H9 (cell line): ENCODE data around the gene LAMC3. TPM values are rescaled to one million over a fixed set of nuclear protein-coding genes. Genes with fewer than 3 reads are reported as not detected.

Experiments used
- DNase-seq: peaks from one replicate; pipeline ENCODE4 v3.0.0-alpha.2; 2017
- H2AFZ ChIP-seq: one replicate; pipeline ENCODE4 v1.6.1; 2013; ENCODE audit warnings: mild to moderate bottlenecking, low read length, control low read depth, moderate library complexity
- H2AK5ac ChIP-seq: 2 replicates; pipeline ENCODE4 v1.6.1; 2013; ENCODE audit warnings: low read length, control low read depth, mixed read lengths; ENCODE audit not compliant: insufficient read length
- H2BK120ac ChIP-seq: one replicate; pipeline ENCODE4 v1.6.1; 2013; ENCODE audit warnings: low read depth, mild to moderate bottlenecking, low read length, control low read depth, inconsistent platforms; ENCODE audit not compliant: poor library complexity, severe bottlenecking
- H2BK12ac ChIP-seq: 2 replicates; pipeline ENCODE4 v1.6.1; 2013; ENCODE audit warnings: low read length, control low read depth, mixed read lengths, low read depth; ENCODE audit not compliant: insufficient read length
- H2BK15ac ChIP-seq: 2 replicates; pipeline ENCODE4 v1.6.1; 2013; ENCODE audit warnings: low read depth, low read length, control low read depth
- H2BK20ac ChIP-seq: one replicate; pipeline ENCODE4 v1.6.1; 2013; ENCODE audit warnings: low read depth, mild to moderate bottlenecking, low read length, control low read depth, inconsistent platforms; ENCODE audit not compliant: poor library complexity, severe bottlenecking
- H2BK5ac ChIP-seq: 2 replicates; pipeline ENCODE4 v1.6.1; 2013; ENCODE audit warnings: low read length, control low read depth, mixed read lengths; ENCODE audit not compliant: insufficient read length
- H3K14ac ChIP-seq: 2 replicates; pipeline ENCODE4 v1.6.1; 2013; ENCODE audit warnings: low read length, control low read depth; ENCODE audit not compliant: insufficient read depth
- H3K18ac ChIP-seq: 2 replicates; pipeline ENCODE4 v1.6.1; 2013; ENCODE audit warnings: low read depth, mild to moderate bottlenecking, mixed read lengths, low read length, control low read depth; ENCODE audit not compliant: insufficient read length
- H3K23ac ChIP-seq: 2 replicates; pipeline ENCODE4 v1.6.1; 2013; ENCODE audit warnings: low read length, control low read depth, mixed read lengths, low read depth; ENCODE audit not compliant: insufficient read length
- H3K23me2 ChIP-seq: 2 replicates; pipeline ENCODE4 v1.6.1; 2013; ENCODE audit warnings: low read depth, mild to moderate bottlenecking, mixed read lengths, low read length, control low read depth; ENCODE audit not compliant: insufficient read length, poor library complexity, severe bottlenecking
- H3K27ac ChIP-seq: 2 replicates; pipeline ENCODE4 v1.5.1; 2013; ENCODE audit warnings: low read length, control low read depth, mixed read lengths, low read depth; ENCODE audit not compliant: insufficient read length
- H3K27me3 ChIP-seq: 2 replicates; pipeline ENCODE4 v1.6.1; 2013; ENCODE audit warnings: low read length, control low read depth, inconsistent platforms; ENCODE audit not compliant: insufficient read depth
- H3K4ac ChIP-seq: 2 replicates; pipeline ENCODE4 v1.6.1; 2013; ENCODE audit warnings: low read depth, mild to moderate bottlenecking, control low read depth, inconsistent platforms, low read length, moderate library complexity
- H3K4me1 ChIP-seq: 2 replicates; pipeline ENCODE4 v1.6.1; 2013; ENCODE audit warnings: low read length, control low read depth, inconsistent platforms; ENCODE audit not compliant: insufficient read depth
- H3K4me2 ChIP-seq: 2 replicates; pipeline ENCODE4 v1.6.1; 2013; ENCODE audit warnings: low read length, control low read depth, mixed read lengths; ENCODE audit not compliant: insufficient read length, insufficient read depth
- H3K56ac ChIP-seq: 2 replicates; pipeline ENCODE4 v1.6.1; 2013; ENCODE audit warnings: low read depth, mild to moderate bottlenecking, mixed read lengths, low read length, control low read depth; ENCODE audit not compliant: insufficient read length
- H3K79me1 ChIP-seq: 2 replicates; pipeline ENCODE4 v1.6.1; 2013; ENCODE audit warnings: low read depth, mild to moderate bottlenecking, moderate library complexity, low read length, control low read depth, inconsistent platforms; ENCODE audit not compliant: insufficient read depth, poor library complexity, severe bottlenecking
- H3K79me2 ChIP-seq: 2 replicates; pipeline ENCODE4 v1.6.1; 2013; ENCODE audit warnings: low read length, control low read depth, inconsistent platforms; ENCODE audit not compliant: insufficient read depth
- H3K9ac ChIP-seq: 2 replicates; pipeline ENCODE4 v1.6.1; 2013; ENCODE audit warnings: low read length, control low read depth, mixed read lengths; ENCODE audit not compliant: insufficient read length; ENCODE audit errors: extremely low read depth
- H3K9me3 ChIP-seq: one replicate; pipeline ENCODE4 v1.6.1; 2013; ENCODE audit warnings: low read depth, low read length, inconsistent platforms; ENCODE audit not compliant: control insufficient read depth
- H3T11ph ChIP-seq: one replicate; pipeline ENCODE4 v1.6.1; 2013; ENCODE audit warnings: mild to moderate bottlenecking, low read length, control low read depth, inconsistent platforms
- H4K20me1 ChIP-seq: one replicate; pipeline ENCODE4 v1.6.1; 2013; ENCODE audit not compliant: control insufficient read depth, insufficient read length, insufficient read depth
- H4K5ac ChIP-seq: 2 replicates; pipeline ENCODE4 v1.6.1; 2013; ENCODE audit warnings: low read depth, mild to moderate bottlenecking, mixed read lengths, low read length, control low read depth; ENCODE audit not compliant: insufficient read length
- H4K8ac ChIP-seq: replicated peaks from 2 replicates; pipeline ENCODE4 v1.6.1; 2013; ENCODE audit warnings: low read length, control low read depth, mixed read lengths, low read depth; ENCODE audit not compliant: insufficient read length
- H4K91ac ChIP-seq: 2 replicates; pipeline ENCODE4 v1.6.1; 2013; ENCODE audit warnings: low read depth, mild to moderate bottlenecking, moderate library complexity, mixed read lengths, low read length, control low read depth; ENCODE audit not compliant: insufficient read length
- H3K27ac Mint-ChIP-seq, 3 experiments: 2 replicates in 2 of 3; 3 replicates in 1 of 3; pipeline ENCODE4 v1.8.0; 2020 to 2021; ENCODE audit warnings: mixed read lengths in 3 of 3, mild to moderate bottlenecking in 1 of 3, moderate library complexity in 1 of 3
- H3K27me3 Mint-ChIP-seq: 2 replicates; pipeline ENCODE4 v1.8.0; 2021; ENCODE audit warnings: low read depth, mild to moderate bottlenecking, moderate library complexity, mixed read lengths
- H3K36me3 Mint-ChIP-seq, 3 experiments: 2 replicates in 2 of 3; 3 replicates in 1 of 3; pipeline ENCODE4 v1.8.0; 2020 to 2021; ENCODE audit warnings: low read depth in 3 of 3, mixed read lengths in 3 of 3; ENCODE audit not compliant: insufficient read depth in 1 of 3
- H3K4me1 Mint-ChIP-seq, 2 experiments: 2 replicates each; pipeline ENCODE4 v1.8.0; 2020; ENCODE audit warnings: mixed read lengths in 2 of 2
- H3K4me3 Mint-ChIP-seq, 2 experiments: 2 replicates in 1 of 2; 3 replicates in 1 of 2; pipeline ENCODE4 v1.8.0; 2020 to 2021; ENCODE audit warnings: mild to moderate bottlenecking in 2 of 2, mixed read lengths in 2 of 2, moderate library complexity in 1 of 2
- H3K9me3 Mint-ChIP-seq, 2 experiments: 2 replicates in 1 of 2; 3 replicates in 1 of 2; pipeline ENCODE4 v1.8.0; 2020; ENCODE audit warnings: mild to moderate bottlenecking in 2 of 2, mixed read lengths in 2 of 2, moderate library complexity in 1 of 2
- WGBS: extraction: QIAGEN DNeasy Blood & Tissue Kit; methylation state at CpG from one replicate; pipeline ENCODE4 v1.1.7; 2013; ENCODE audit warnings: missing lambda C conversion rate, low lambda C conversion rate, mixed read lengths; ENCODE audit not compliant: insufficient read length; ENCODE audit errors: extremely low coverage; 5-methylcytosine and 5-hydroxymethylcytosine counted together
- total RNA-seq: library from RNA; stranded (reverse); gene quantifications from 2 replicates; pipeline ENCODE4 v1.2.1, GENCODE V29; 2021
- TF ChIP-seq, protein P1 (sequence below): fragments of 200-600 bp; sonication (generic); conservative IDR thresholded peaks from 3 replicates; pipeline ENCODE4 v1.8.0; 2021; ENCODE audit warnings: antibody characterized with exemption, mild to moderate bottlenecking

Gene LAMC3
- total RNA-seq, 1 experiment from 2014 or later, result 21.7 TPM

DNA sequence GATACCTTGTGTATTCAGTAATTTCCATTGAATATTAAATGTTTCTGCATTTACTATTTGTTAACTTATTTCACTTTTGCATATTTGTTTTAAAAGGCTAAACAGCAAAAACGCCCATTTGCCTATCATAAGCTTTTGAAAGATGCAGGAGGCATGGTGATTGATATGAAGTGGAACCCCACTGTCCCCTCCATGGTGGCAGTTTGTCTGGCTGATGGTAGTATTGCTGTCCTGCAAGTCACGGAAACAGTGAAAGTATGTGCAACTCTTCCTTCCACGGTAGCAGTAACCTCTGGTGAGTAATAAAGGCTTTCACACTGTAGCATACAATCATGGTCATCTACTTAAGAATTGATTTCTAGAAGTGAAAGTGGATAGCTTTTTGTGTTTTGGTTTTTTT, 120.2 kb downstream of the LAMC3 start:
- H2BK15ac ChIP-seq, result no peak overlapping the region
- DNase-seq, result no peak
- no peaks in the 10 kb centered on the region for H3K27me3 Mint-ChIP-seq
- peaks cover 6% of the 10 kb centered on the region; the same call in 1 of the 2 replicates for H3K79me2 ChIP-seq
- H3K4me3 Mint-ChIP-seq, result no peak overlapping the region
- H3K9ac ChIP-seq, result no peak overlapping the region
- no CpG with 5 or more reads among the region's 3 CpGs for WGBS
- H2AFZ ChIP-seq, result no peak overlapping the region
- H3K4me1 Mint-ChIP-seq, result peaks cover 10 to 13% of the 10 kb centered on the region in 2 experiments
- no peak overlapping the region for H2BK12ac ChIP-seq
- no peaks in the 10 kb centered on the region for H3K27me3 ChIP-seq
- no peak overlapping the region for H3T11ph ChIP-seq
- no peak overlapping the region for H2BK120ac ChIP-seq
- no peak overlapping the region for H3K14ac ChIP-seq
- no peaks in the 10 kb centered on the region for H4K20me1 ChIP-seq
- no peak overlapping the region for H3K27ac Mint-ChIP-seq
- no peak overlapping the region for H2AK5ac ChIP-seq
- H3K56ac ChIP-seq, result no peak overlapping the region
- H3K27ac ChIP-seq, result no peak overlapping the region
- H3K4me2 ChIP-seq, result no peak overlapping the region
- H4K91ac ChIP-seq, result no peak overlapping the region
- no peak overlapping the region for H4K5ac ChIP-seq
- no peaks in the 10 kb centered on the region; a peak in 1 of 5 replicates for H3K9me3 Mint-ChIP-seq
- H3K36me3 Mint-ChIP-seq, result peaks cover 34 to 63% (median 59%) of the 10 kb centered on the region in 3 experiments
- peaks cover 10% of the 10 kb centered on the region for H3K23me2 ChIP-seq
- no peak overlapping the region for H3K23ac ChIP-seq
- H2BK20ac ChIP-seq, result no peak overlapping the region
- TF ChIP-seq, protein P1, sequence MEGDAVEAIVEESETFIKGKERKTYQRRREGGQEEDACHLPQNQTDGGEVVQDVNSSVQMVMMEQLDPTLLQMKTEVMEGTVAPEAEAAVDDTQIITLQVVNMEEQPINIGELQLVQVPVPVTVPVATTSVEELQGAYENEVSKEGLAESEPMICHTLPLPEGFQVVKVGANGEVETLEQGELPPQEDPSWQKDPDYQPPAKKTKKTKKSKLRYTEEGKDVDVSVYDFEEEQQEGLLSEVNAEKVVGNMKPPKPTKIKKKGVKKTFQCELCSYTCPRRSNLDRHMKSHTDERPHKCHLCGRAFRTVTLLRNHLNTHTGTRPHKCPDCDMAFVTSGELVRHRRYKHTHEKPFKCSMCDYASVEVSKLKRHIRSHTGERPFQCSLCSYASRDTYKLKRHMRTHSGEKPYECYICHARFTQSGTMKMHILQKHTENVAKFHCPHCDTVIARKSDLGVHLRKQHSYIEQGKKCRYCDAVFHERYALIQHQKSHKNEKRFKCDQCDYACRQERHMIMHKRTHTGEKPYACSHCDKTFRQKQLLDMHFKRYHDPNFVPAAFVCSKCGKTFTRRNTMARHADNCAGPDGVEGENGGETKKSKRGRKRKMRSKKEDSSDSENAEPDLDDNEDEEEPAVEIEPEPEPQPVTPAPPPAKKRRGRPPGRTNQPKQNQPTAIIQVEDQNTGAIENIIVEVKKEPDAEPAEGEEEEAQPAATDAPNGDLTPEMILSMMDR, result no peak
- H2BK5ac ChIP-seq, result no peak overlapping the region
- peaks cover 7% of the 10 kb centered on the region for H3K79me1 ChIP-seq
- H3K4ac ChIP-seq, result no peak overlapping the region
- no peak overlapping the region for H4K8ac ChIP-seq
- H3K4me1 ChIP-seq, result no peaks in the 10 kb centered on the region
- H3K9me3 ChIP-seq, result no peaks in the 10 kb centered on the region
- no peak overlapping the region for H3K18ac ChIP-seq
